Renal pelvis (tissue), 4 donors: Measurements from ENCODE around the gene TUB. TPM values are rescaled to one million over a fixed set of nuclear protein-coding genes. Genes with fewer than 3 reads are reported as not detected.

Experiments used
- DNase-seq: peaks from one replicate; pipeline ENCODE4 v3.0.0-alpha.2; 2013
- polyA plus RNA-seq, 3 donors: library from polyadenylated mRNA; unstranded; fragments of 120-200 nt; gene quantifications; one replicate each; pipeline ENCODE4 v1.2.1, GENCODE V29; 2013; ENCODE audit not compliant: insufficient read length in 3 of 3

TUB gene
- polyA plus RNA-seq, 3 donors, result 24.7 to 26.2 (median 25.4) TPM

- DNase-seq, result no peak
Observed at GRCh38 chr11:8086571-8086970, 5.6 kb downstream of the TUB start.

- no peak for DNase-seq
Observed at GRCh38 chr11:8087185-8087584, 6.2 kb downstream of the TUB start.

GRCh38 chr11:8087756-8088155, 6.7 kb downstream of the TUB start:
- no peak for DNase-seq

- no peak for DNase-seq
Observed at GRCh38 chr11:8089791-8090510, 8.9 kb downstream of the TUB start.

GRCh38 chr11:8090756-8091155, 9.7 kb downstream of the TUB start:
- peak; percentile 50 for DNase-seq

GRCh38 chr11:8091721-8092120, 10.7 kb downstream of the TUB start:
- DNase-seq, result no peak

GRCh38 chr11:8092587-8093424, 11.8 kb downstream of the TUB start:
- peak; percentile 43 for DNase-seq

GRCh38 chr11:8093931-8094575, 13.0 kb downstream of the TUB start:
- DNase-seq, result no peak

GRCh38 chr11:8094656-8095055, 13.6 kb downstream of the TUB start:
- no peak for DNase-seq

GRCh38 chr11:8095371-8095770, 14.4 kb downstream of the TUB start:
- DNase-seq, result no peak

GRCh38 chr11:8095806-8096522, 15.0 kb downstream of the TUB start:
- DNase-seq, result no peak

- DNase-seq, result no peak
Observed at GRCh38 chr11:8096575-8096974, 15.6 kb downstream of the TUB start.

GRCh38 chr11:8097062-8097461, 16.1 kb downstream of the TUB start:
- DNase-seq, result no peak

- no peak for DNase-seq
Observed at GRCh38 chr11:8097468-8097867, 16.5 kb downstream of the TUB start.

- no peak for DNase-seq
Observed at GRCh38 chr11:8097926-8098325, 16.9 kb downstream of the TUB start.

GRCh38 chr11:8098361-8098760, 17.4 kb downstream of the TUB start:
- DNase-seq, result no peak

- no peak for DNase-seq
Observed at GRCh38 chr11:8098879-8099278, 17.9 kb downstream of the TUB start.

- peak; percentile 62 for DNase-seq
Observed at GRCh38 chr11:8099291-8099899, 18.4 kb downstream of the TUB start.

- DNase-seq, result no peak
Observed at GRCh38 chr11:8100158-8100557, 19.1 kb downstream of the TUB start.

GRCh38 chr11:8100605-8101004, 19.6 kb downstream of the TUB start:
- no peak for DNase-seq

GRCh38 chr11:8101421-8101820, 20.4 kb downstream of the TUB start:
- DNase-seq, result no peak
